Measurements from ENCODE around the gene DDAH2. TPM values are rescaled to one million over a fixed set of nuclear protein-coding genes. Genes with fewer than 3 reads are reported as not detected.

DDAH2 gene
- total RNA-seq, 1 experiment from 2014 or later, result 46.1 TPM

GRCh38 chr6:31760790-31761189 is 31.7 kb upstream of the DDAH2 start:
- no peak for DNase-seq (ENCODE audit: low read depth)

GRCh38 chr6:31758281-31758680 is 29.2 kb upstream of the DDAH2 start:
- no peak for DNase-seq (ENCODE audit: low read depth)

- peak; percentile 86 for DNase-seq (ENCODE audit: low read depth)
Observed at GRCh38 chr6:31752739-31753319, 23.7 kb upstream of the DDAH2 start.

- DNase-seq (ENCODE audit: low read depth), result peak; percentile 74
Observed at GRCh38 chr6:31750411-31751022, 21.4 kb upstream of the DDAH2 start.

- DNase-seq (ENCODE audit: low read depth), result no peak
Observed at GRCh38 chr6:31749301-31750036, 20.4 kb upstream of the DDAH2 start.

GRCh38 chr6:31744422-31744821 is 15.3 kb upstream of the DDAH2 start:
- no peak for DNase-seq (ENCODE audit: low read depth)

- no peak for DNase-seq (ENCODE audit: low read depth)
Observed at GRCh38 chr6:31742894-31743293, 13.8 kb upstream of the DDAH2 start.

GRCh38 chr6:31741815-31742214 is 12.7 kb upstream of the DDAH2 start:
- DNase-seq (ENCODE audit: low read depth), result no peak

GRCh38 chr6:31740397-31741223 is 11.5 kb upstream of the DDAH2 start:
- no peak for DNase-seq (ENCODE audit: low read depth)

- peak; percentile 100 for DNase-seq (ENCODE audit: low read depth)
Observed at GRCh38 chr6:31739639-31740396, 10.7 kb upstream of the DDAH2 start, which contains the start of gene MSH5. Gene MSH5, plus strand, starts transcription at chr6:31740005. Its CDS starts 462 bp downstream, at chr6:31740467.

GRCh38 chr6:31737991-31738979 is 9.2 kb upstream of the DDAH2 start:
- peak; percentile 93 for DNase-seq (ENCODE audit: low read depth)

- peak; percentile 67 for DNase-seq (ENCODE audit: low read depth)
Observed at GRCh38 chr6:31737315-31737990, 8.4 kb upstream of the DDAH2 start.

- DNase-seq (ENCODE audit: low read depth), result no peak
Observed at GRCh38 chr6:31736768-31737314, 7.7 kb upstream of the DDAH2 start.

- peak; percentile 97 for DNase-seq (ENCODE audit: low read depth)
Observed at GRCh38 chr6:31736021-31736767, 7.1 kb upstream of the DDAH2 start, which contains the start of gene CLIC1. Gene CLIC1, minus strand, starts transcription at chr6:31736530. Its CDS starts 230 bp downstream, at chr6:31736300.

- peak; percentile 95 for DNase-seq (ENCODE audit: low read depth)
Observed at GRCh38 chr6:31734821-31735406, 5.8 kb upstream of the DDAH2 start.

GRCh38 chr6:31734247-31734820 is 5.2 kb upstream of the DDAH2 start:
- no peak for DNase-seq (ENCODE audit: low read depth)

GRCh38 chr6:31733734-31734133 is 4.6 kb upstream of the DDAH2 start:
- no peak for DNase-seq (ENCODE audit: low read depth)

GRCh38 chr6:31732029-31732428 is 2.9 kb upstream of the DDAH2 start:
- no peak for DNase-seq (ENCODE audit: low read depth)
